HG03097 (cell line): ENCODE measurements around the gene ZNF593.

Experiments
- ATAC-seq: cut with Tn5 transposase; IDR thresholded peaks from one replicate; pipeline ENCODE4 v1.9.1; 2021; ENCODE audit not compliant: unreplicated experiment, low FRiP score

ZNF593 gene

DNA sequence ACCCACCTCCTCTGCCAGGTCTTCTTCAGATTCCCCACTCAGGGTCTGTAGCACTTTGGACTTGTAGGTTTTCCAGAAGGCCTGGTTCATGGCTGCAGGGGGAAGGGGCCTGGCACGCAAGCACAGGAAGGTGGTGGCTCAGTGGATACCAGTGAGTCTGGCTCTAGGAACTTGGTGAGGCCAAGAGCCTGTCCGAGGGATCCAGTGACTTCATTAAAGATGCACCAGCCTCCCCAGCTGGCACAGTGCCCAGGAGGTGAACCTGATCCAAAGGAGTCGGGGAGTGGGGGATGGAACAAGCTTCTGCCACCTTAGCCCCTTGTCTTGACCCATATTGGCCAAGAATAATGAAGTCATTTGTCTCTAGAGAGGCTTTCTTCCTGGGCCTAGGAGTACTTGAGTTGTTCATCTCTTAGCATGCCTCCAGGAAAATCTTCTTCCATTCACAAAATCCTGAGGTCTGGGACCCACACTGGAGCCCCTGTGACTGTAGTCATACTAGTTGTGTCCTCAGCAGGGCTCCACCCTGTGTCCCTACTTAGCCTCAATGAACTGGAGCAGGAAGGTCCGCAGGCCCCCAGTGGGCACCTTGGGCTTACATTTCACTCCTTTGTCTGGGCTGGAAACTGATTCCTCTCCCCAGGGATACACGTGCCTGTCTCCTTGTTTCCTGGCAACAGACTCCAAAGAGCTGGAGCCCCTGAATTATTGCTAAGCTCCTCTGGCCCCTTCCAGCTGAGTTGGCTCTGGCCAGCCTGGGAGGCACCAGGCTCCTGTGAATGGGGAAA, 1.1 kb upstream of the ZNF593 start, which contains the start of gene C1orf232:
TSS of gene C1orf232 (minus strand) at position 554 of the 788 bp plus-strand sequence. CDS start at position 90, 464 bp downstream.
- ATAC-seq, result no peak

GRCh38 chr1:26169198-26169554, 532 bp upstream of the ZNF593 start:
- no peak for ATAC-seq

DNA sequence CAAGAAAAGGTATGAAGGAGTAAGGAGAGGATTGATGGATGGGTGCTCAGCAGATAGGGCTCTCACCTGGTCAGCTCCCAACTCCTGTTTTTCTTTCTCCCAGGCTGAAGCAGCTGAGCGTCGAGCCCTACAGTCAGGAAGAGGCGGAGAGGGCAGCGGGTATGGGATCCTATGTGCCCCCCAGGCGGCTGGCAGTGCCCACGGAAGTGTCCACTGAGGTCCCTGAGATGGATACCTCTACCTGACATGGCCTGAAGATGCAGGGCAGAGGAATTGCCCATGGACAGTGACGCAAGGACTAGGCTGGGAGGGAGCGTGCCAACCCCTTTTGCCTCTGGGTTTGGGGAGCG, 739 bp downstream of the ZNF593 start:
- no peak for ATAC-seq

- ATAC-seq, result no peak
These were observed 1.7 kb downstream of the ZNF593 start, which contains the start of gene ZNF593OS for GRCh38 chr1:26171084-26172072. Gene ZNF593OS (minus strand): TSS chr1:26171832. CDS start chr1:26171661, 171 bp downstream.

DNA sequence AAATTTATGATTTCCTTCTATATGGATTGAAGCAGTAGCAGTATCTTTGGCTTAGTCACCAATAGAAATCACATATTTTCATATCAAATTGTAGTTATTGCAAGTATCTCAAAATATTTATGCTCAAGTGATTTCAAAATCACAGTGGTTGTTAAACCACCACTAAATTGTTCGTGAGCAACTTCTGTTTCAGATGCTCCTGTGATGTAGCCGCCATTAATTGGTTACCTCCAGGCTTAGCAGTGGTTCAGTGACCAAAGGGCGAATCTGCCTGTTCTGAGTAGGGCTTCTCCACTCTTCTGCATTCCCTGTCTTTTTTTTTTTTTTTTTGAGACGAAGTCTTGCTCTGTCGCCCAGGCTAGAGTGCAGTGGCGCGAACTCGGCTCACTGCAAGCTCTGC, 5.6 kb downstream of the ZNF593 start:
- ATAC-seq, result no peak

- no peak for ATAC-seq
These were observed 7.5 kb downstream of the ZNF593 start, which contains the start of gene CNKSR1 for GRCh38 chr1:26177182-26177684. Gene CNKSR1 (plus strand): TSS chr1:26177491. CDS start chr1:26177548, 57 bp downstream.

DNA sequence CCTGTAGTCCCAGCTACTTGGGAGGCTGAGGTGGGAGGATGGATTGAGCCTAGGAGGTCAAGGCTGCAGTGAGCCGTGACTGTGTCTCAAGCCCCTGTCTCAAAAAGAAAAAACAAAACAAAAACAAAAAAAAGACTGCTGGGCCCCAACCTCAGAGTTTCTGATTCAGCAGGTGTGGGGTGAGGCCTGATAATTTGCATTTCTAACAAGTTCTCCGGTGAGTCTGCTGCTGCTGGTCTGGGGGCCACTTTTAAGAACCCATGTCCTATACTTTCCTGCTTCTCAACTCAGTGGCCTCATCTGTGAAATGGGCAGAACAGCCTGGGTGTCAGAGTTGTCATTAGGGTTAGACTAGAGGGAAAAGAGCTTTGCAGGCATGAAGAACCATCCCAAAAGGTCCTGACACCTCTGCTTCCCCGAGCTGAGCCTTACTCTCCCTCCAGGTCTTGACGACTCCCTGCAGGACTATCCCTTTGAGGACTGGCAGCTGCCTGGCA, 10.3 kb downstream of the ZNF593 start:
- no peak for ATAC-seq

DNA sequence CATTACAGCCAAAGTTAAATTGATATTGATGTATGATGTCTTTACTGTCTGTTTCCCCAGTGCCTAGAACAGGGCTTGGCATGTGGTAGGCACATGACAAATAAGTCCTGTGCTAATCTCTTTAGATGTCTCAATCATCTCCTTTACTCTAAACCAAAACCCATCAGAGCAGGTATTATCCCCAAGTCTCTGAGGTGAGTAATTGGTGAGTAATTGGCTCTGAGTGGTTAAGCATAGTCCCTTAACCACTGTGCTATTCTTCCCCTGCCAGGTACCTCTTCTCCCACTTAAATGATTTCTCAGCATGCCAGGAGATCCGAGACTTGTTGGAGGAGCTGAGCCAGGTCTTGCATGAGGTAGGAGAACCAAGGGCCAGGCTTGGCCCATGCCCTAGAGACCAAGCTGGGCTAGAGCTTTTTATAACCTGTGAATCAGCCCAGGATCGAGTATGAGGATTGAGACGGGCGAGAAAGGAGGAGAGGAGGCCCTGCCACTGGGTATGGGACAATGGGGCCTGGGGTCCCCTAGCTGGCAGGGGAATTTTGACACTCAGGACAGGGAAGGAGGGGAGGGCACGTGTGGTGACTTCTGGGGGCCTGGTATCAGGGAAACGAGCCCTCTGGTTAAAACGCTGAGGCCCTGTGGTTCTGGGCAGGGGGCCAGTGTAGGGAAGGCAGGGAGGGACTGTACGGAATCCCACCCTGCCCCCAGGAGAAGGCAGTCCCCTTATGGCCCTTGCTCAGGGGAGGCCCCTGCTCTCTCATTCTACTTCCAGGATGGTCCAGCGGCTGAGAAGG, 12.1 kb downstream of the ZNF593 start:
- no peak for ATAC-seq

GRCh38 chr1:26182383-26182696, 12.6 kb downstream of the ZNF593 start:
- ATAC-seq, result no peak

- no peak for ATAC-seq
These were observed 14.4 kb downstream of the ZNF593 start for GRCh38 chr1:26184086-26184485.

- no peak for ATAC-seq
These were observed 15.2 kb downstream of the ZNF593 start for GRCh38 chr1:26184883-26185282.

DNA sequence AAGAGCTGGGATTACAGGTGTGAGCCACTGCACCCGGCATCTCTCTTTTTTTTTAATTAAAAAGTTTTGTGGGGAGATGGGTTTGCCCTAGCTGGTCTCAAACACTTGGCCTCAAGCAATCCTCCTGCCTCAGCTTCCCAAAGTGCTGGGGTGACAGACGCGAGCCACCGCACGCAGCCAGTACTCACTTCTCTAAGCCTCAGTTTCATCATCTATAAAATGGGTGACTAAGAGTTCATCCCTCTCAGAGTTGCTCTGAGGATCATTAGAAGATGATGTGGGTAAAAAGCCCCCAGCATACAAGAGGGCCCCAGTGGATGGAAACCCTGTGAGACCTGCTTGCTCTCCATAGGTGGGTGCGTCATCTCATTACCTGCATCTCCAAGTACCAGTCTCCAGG, 18.2 kb downstream of the ZNF593 start:
- ATAC-seq, result no peak

- ATAC-seq, result no peak
These were observed 18.8 kb downstream of the ZNF593 start for GRCh38 chr1:26188477-26188876.

- ATAC-seq, result no peak
These were observed 19.6 kb downstream of the ZNF593 start for GRCh38 chr1:26189331-26189730.

- no peak for ATAC-seq
These were observed 20.1 kb downstream of the ZNF593 start for GRCh38 chr1:26189751-26190275.

DNA sequence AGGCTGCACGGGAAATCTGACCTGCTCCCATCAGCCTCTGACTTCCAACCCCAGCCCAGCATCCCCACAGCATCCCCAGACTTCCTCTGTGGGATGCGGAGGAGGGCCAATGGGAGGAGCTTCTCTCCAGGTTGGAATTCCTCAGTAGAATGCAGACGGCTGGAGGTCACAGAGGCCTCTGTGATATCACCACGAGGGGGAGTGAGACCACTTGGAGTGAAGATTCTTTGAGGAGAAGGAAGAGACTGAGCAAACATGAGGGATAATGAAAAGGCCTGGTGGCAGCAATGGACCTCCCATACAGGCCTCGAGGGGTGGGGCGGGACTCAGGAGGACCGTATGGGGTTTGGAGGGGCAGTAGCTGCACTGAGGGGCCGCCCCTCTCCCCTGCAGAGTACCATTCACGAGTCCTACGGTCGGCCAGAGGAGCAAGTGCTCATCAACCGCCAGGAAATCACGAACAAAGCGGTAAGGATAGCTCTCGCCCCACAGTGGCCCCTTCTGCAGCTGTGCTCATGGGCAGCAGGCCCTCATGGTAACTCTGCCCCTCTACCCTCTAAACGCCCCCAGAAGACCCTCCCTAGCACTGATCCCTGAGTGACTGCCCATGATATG, 20.8 kb downstream of the ZNF593 start, which contains the start of gene CATSPER4:
TSS of gene CATSPER4 (plus strand) at position 230 of the 615 bp plus-strand sequence. CDS start at position 256, 26 bp downstream.
- ATAC-seq, result no peak

DNA sequence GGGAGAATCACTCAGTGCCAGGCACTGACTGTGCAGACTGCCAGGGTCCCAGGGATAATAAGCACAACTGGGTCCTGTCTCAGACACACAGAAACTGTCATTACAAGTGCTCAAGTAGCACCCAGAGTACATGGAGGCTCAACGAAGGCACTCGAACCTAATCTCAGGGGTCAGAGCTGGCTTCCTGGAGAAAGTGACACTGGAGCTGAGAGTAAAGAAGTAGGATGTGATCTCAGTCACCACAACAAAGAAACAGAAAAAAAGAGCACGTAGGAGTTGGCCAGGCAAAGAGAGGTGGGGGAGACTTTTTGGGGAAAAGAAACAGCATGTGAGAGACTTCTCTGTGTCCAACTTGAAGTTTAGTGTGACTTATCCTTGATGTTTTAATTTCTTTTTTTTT, 22.0 kb downstream of the ZNF593 start:
- ATAC-seq, result no peak

DNA sequence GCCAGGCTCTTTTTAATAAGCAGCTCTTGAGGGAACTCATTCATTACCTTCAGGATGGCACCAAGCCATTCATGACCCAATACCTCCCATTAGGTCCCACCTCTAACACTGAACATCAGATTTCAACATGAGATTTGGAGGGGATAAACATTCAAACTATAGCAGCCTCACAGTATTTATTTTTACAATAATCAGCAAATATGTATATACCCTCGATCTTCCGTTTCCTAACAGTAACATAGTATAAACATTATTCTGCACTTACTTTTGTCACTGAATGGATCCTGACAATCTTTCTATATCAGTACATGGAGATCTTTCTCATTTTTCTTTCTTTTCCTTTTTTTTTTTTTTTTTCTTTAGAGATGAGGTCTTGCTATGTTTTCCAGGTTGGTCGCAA, 26.1 kb downstream of the ZNF593 start:
- ATAC-seq, result no peak

- ATAC-seq, result no peak
These were observed 27.6 kb downstream of the ZNF593 start for GRCh38 chr1:26197301-26197700.
